ENCODE results near the gene C16orf90. TPM values are rescaled to one million over a fixed set of nuclear protein-coding genes. Genes with fewer than 3 reads are reported as not detected.

The C16orf90 gene
- total RNA-seq, 1 experiment from 2014 or later, result not detected

GRCh38 chr16:3486506-3487215 lies 8.6 kb downstream of the C16orf90 start:
- BruUV-seq (replicated peaks), result TSS peak; percentile 17
- Mint-ChIP-seq H3K4me3 (ENCODE audit: unreplicated experiment) (no peak overlapping the region), H3K9me3 (ENCODE audit: unreplicated experiment) (no peaks in the 10 kb centered on the region), H3K4me1 (ENCODE audit: insufficient read depth, unreplicated experiment) (no peaks in the 10 kb centered on the region), H3K36me3 (ENCODE audit: insufficient read depth, unreplicated experiment) (peaks cover 36% of the 10 kb centered on the region), H3K27ac (ENCODE audit: low read depth, unreplicated experiment) (no peak overlapping the region), H3K27me3 (ENCODE audit: insufficient read depth, unreplicated experiment) (no peaks in the 10 kb centered on the region)
- TF ChIP-seq CTCF (IDR thresholded peaks at IDR 0.05; ENCODE audit: unreplicated experiment), result no peak
- intact Hi-C loops (cut with micrococcal nuclease), result no loop called here
- ChIA-PET CTCF (interaction anchor here (0.6 to 1.2 kb wide), 2 partner anchors 204 to 303 kb away, joined by 3 to 4 read pairs; no protein-coding TSS in a partner anchor), POLR2A (interaction anchor here (0.6 to 0.9 kb wide), 2 partner anchors 14 to 443 kb away, joined by 3 to 4 read pairs; partner anchors contain the start of gene CLUAP1)
- no peak for DNase-seq (ENCODE audit: unreplicated experiment)

- BruUV-seq (replicated peaks), result no TSS peak
- Mint-ChIP-seq H3K27ac (ENCODE audit: low read depth, unreplicated experiment) (no peak overlapping the region), H3K9me3 (ENCODE audit: unreplicated experiment) (no peaks in the 10 kb centered on the region), H3K4me3 (ENCODE audit: unreplicated experiment) (no peak overlapping the region), H3K4me1 (ENCODE audit: insufficient read depth, unreplicated experiment) (no peaks in the 10 kb centered on the region), H3K36me3 (ENCODE audit: insufficient read depth, unreplicated experiment) (peaks cover 43% of the 10 kb centered on the region), H3K27me3 (ENCODE audit: insufficient read depth, unreplicated experiment) (no peaks in the 10 kb centered on the region)
- POLR2A ChIA-PET, result interaction anchor here (0.9 kb wide), 1 partner anchor 15 kb away, joined by 4 read pairs; the partner anchor contains the start of gene CLUAP1
- no peak for TF ChIP-seq CTCF (IDR thresholded peaks at IDR 0.05; ENCODE audit: unreplicated experiment)
- intact Hi-C loops (cut with micrococcal nuclease), result no loop called here
- CTCF ChIA-PET, result interaction anchor here (1.2 kb wide), 1 partner anchor 303 kb away, joined by 4 read pairs; no protein-coding TSS in a partner anchor
- no peak for DNase-seq (ENCODE audit: unreplicated experiment)
These were observed 9.3 kb downstream of the C16orf90 start for GRCh38 chr16:3485821-3486505.

GRCh38 chr16:3485097-3485745 lies 10.1 kb downstream of the C16orf90 start:
- Mint-ChIP-seq H3K4me3 (ENCODE audit: unreplicated experiment) (no peak overlapping the region), H3K27me3 (ENCODE audit: insufficient read depth, unreplicated experiment) (no peaks in the 10 kb centered on the region), H3K36me3 (ENCODE audit: insufficient read depth, unreplicated experiment) (peaks cover 50% of the 10 kb centered on the region), H3K27ac (ENCODE audit: low read depth, unreplicated experiment) (no peak overlapping the region), H3K9me3 (ENCODE audit: unreplicated experiment) (no peaks in the 10 kb centered on the region), H3K4me1 (ENCODE audit: insufficient read depth, unreplicated experiment) (no peaks in the 10 kb centered on the region)
- ChIA-PET CTCF (interaction anchor here (0.6 to 1.2 kb wide), 3 partner anchors 11 to 302 kb away, joined by 3 to 5 read pairs (median 4); no protein-coding TSS in a partner anchor), POLR2A (no interaction called here)
- no peak for DNase-seq (ENCODE audit: unreplicated experiment)
- intact Hi-C loops (cut with micrococcal nuclease), result no loop called here
- no TSS peak for BruUV-seq (replicated peaks)
- TF ChIP-seq CTCF (IDR thresholded peaks at IDR 0.05; ENCODE audit: unreplicated experiment), result no peak

All from MCF 10A (cell line).